ENCODE data around the gene SUPT20HL1. TPM values are rescaled to one million over a fixed set of nuclear protein-coding genes. Genes with fewer than 3 reads are reported as not detected.
A peak's percentile ranks its signal among the peaks of the same experiment; 100 is the strongest.
"Not testable (repeated sequence)": the region's sequence is repeated elsewhere in the genome, so short reads cannot be mapped to it uniquely, and the experiment has no call there.

SUPT20HL1 gene
- total RNA-seq, 4 donors from 2014 or later: 1.6 TPM; not detected in 3

GRCh38 chrX:24378706-24379105, 18.3 kb downstream of the SUPT20HL1 start:
- Histone ChIP-seq H3K36me3 (no peaks in the 10 kb centered on the region), H3K27me3 (peaks cover 0 to under 1% of the 10 kb centered on the region in 2 donors), H3K27ac (no peak overlapping the region), H3K9me3 (no peaks in the 10 kb centered on the region), H3K4me1 (no peaks in the 10 kb centered on the region), H3K4me3 (no peak overlapping the region)
- no peak for DNase-seq
- intact Hi-C loops (cut with DNase I; ENCODE audit: low total_unique reads): no loop called here
- no peak for TF ChIP-seq POLR2A (IDR thresholded peaks at IDR 0.05)
- TF ChIP-seq, protein P1, sequence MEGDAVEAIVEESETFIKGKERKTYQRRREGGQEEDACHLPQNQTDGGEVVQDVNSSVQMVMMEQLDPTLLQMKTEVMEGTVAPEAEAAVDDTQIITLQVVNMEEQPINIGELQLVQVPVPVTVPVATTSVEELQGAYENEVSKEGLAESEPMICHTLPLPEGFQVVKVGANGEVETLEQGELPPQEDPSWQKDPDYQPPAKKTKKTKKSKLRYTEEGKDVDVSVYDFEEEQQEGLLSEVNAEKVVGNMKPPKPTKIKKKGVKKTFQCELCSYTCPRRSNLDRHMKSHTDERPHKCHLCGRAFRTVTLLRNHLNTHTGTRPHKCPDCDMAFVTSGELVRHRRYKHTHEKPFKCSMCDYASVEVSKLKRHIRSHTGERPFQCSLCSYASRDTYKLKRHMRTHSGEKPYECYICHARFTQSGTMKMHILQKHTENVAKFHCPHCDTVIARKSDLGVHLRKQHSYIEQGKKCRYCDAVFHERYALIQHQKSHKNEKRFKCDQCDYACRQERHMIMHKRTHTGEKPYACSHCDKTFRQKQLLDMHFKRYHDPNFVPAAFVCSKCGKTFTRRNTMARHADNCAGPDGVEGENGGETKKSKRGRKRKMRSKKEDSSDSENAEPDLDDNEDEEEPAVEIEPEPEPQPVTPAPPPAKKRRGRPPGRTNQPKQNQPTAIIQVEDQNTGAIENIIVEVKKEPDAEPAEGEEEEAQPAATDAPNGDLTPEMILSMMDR (IDR thresholded peaks at IDR 0.05): no peak

DNA sequence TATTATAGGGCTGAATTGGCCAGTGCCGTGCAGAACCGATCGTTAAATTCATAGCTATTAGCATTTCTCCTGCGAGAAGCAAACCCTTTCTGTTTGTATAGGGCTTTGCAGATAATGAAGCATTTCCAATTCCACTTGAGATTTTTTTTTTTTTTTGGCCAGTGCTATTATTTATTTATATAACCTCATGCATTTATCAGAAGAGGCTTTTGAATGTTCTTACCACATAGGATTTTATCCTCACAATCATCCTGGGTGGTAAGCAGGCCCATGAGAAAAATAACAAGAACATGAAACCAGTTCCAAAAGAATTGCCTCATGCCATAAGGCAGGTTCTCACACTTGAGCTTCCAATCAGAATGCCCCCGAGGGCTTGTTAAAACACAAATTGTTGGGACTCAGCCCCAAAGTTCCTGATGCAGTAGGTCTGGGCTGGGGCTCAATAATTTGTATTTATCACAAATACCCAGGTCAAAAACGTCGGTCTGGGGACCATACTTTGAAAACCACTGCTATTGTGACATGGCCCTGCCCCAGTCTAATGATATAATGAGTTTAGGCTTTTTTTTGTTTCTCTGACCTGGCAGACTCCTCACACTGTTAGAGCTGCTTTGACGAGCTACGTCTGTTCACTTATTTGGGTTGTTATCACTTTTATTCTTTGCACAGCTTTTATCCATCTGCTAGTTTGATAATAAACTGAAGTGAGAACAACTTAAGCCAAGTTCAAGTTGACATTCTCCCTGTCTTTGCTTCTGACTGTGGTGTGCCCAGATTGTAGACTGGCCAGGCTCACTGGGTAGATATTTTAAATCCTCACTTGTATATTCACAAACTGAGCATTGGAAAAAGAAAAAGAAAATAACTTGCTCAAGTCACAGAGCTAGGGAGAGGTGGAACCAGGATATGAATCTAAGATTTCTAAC, 20.1 kb downstream of the SUPT20HL1 start:
- TF ChIP-seq POLR2A (IDR thresholded peaks at IDR 0.05): no peak
- TF ChIP-seq, protein P1 (IDR thresholded peaks at IDR 0.05): no peak
- peaks cover 0 to 3% of the 10 kb centered on the region in 2 donors for H3K27me3 ChIP-seq
- DNase-seq: no peak
- no peaks in the 10 kb centered on the region for H3K4me1 ChIP-seq
- peak overlapping the region in 1 of 2 donors; percentile 17 for H3K27ac ChIP-seq
- no peak overlapping the region for H3K4me3 ChIP-seq
- no peaks in the 10 kb centered on the region for H3K9me3 ChIP-seq
- H3K36me3 ChIP-seq: no peaks in the 10 kb centered on the region
- intact Hi-C loops (cut with DNase I; ENCODE audit: low total_unique reads): no loop called here

DNA sequence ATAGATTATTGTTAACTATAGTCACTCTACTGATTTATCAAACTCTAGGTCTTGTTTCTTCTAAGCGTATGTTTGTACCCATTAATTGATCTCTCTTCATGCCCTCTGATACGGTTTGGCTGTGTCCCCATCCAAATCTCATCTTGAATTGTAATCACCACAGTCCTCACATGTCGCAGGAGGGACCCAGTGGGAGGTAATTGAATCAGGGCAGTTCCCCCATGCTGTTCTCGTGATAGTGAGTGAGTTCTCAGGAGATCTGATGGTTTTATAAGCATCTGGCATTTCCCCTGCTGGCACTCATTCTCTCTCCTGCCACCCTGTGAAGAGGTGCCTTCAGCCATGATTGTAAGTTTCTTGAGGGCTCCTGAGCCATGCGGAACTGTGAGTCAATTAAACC, 21.9 kb downstream of the SUPT20HL1 start:
- intact Hi-C loops (cut with DNase I; ENCODE audit: low total_unique reads); DNase-seq; H3K4me1 ChIP-seq; H3K9me3 ChIP-seq; H3K27ac ChIP-seq; H3K4me3 ChIP-seq; H3K27me3 ChIP-seq; H3K36me3 ChIP-seq: not testable (repeated sequence)

DNA sequence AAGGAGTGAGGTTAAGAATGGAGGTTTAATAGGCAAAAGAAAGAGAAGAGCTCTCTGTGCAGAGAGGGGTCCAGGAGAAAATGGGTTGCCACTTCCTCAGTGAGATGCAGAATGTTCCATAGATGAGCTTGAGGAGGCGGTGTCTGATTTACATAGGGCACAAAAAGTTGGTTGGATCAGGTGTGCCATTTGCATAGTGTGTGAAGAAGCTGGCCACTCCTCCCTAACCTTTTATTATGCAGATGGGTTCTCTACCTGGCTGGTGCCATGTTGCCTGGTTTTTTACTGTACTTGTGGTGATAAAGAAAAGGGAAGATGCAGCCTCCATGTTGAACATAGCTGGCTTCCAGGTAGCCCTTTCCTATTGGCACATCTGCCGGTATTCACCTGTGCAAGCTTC, 27.3 kb downstream of the SUPT20HL1 start:
- no peak overlapping the region for H3K27ac ChIP-seq
- no peak overlapping the region for H3K4me3 ChIP-seq
- H3K9me3 ChIP-seq: no peaks in the 10 kb centered on the region
- no peak for DNase-seq
- intact Hi-C loops (cut with DNase I; ENCODE audit: low total_unique reads): no loop called here
- no peaks in the 10 kb centered on the region for H3K4me1 ChIP-seq
- H3K27me3 ChIP-seq: peaks cover 0 to 3% of the 10 kb centered on the region in 2 donors
- H3K36me3 ChIP-seq: no peaks in the 10 kb centered on the region
- no peak for TF ChIP-seq POLR2A (IDR thresholded peaks at IDR 0.05)
- TF ChIP-seq, protein P1 (IDR thresholded peaks at IDR 0.05): no peak

GRCh38 chrX:24391389-24391788, 30.9 kb downstream of the SUPT20HL1 start:
- DNase-seq: no peak
- Histone ChIP-seq H3K9me3 (no peaks in the 10 kb centered on the region), H3K4me3 (no peak overlapping the region), H3K36me3 (no peaks in the 10 kb centered on the region), H3K27ac (no peak overlapping the region), H3K27me3 (no peaks in the 10 kb centered on the region), H3K4me1 (no peaks in the 10 kb centered on the region)
- intact Hi-C loops (cut with DNase I; ENCODE audit: low total_unique reads): no loop called here
- TF ChIP-seq POLR2A (IDR thresholded peaks at IDR 0.05): no peak
- TF ChIP-seq, protein P1 (IDR thresholded peaks at IDR 0.05): no peak
